Transverse colon (tissue), 4 donors: ENCODE measurements around the gene SCGB1C1. TPM values are rescaled to one million over a fixed set of nuclear protein-coding genes. Genes with fewer than 3 reads are reported as not detected.

Experiments used
- DNase-seq: peaks from one replicate; pipeline ENCODE4 v3.0.0-alpha.2; 2019
- H3K27ac ChIP-seq, 4 donors: fragments of 200-600 bp; sonication (generic); 2 replicates each; pipeline ENCODE4 v1.5.1; 2016 to 2018; ENCODE audit warnings: inconsistent platforms in 4 of 4
- H3K27me3 ChIP-seq: fragments of 200-600 bp; sonication (generic); 2 replicates; pipeline ENCODE4 v1.5.1; 2017; ENCODE audit warnings: inconsistent platforms
- H3K36me3 ChIP-seq, 4 donors: fragments of 200-600 bp; sonication (generic); 2 replicates each; pipeline ENCODE4 v1.5.1; 2017 to 2019; ENCODE audit warnings: inconsistent platforms in 4 of 4
- H3K4me1 ChIP-seq, 4 donors: fragments of 200-600 bp; sonication (generic); 2 replicates each; pipeline ENCODE4 v1.5.1; 2017 to 2020; ENCODE audit warnings: inconsistent platforms in 4 of 4
- H3K4me3 ChIP-seq, 4 donors: fragments of 200-600 bp; sonication (generic); 1 replicate in 1 of 4; 2 replicates in 3 of 4; pipeline versions ENCODE4 v1.5.1 to v1.6.1; 2017 to 2019; ENCODE audit warnings: inconsistent platforms in 4 of 4
- H3K9me3 ChIP-seq, 2 donors: fragments of 200-600 bp; sonication (generic); 2 replicates each; pipeline ENCODE4 v1.5.1; 2017 to 2019; ENCODE audit warnings: inconsistent platforms in 2 of 2
- CTCF ChIP-seq, 5 experiments: fragments of 200-600 bp in 3 of 5; fragments of 450-650 bp in 2 of 5; sonication (generic) in 3 of 5; IDR thresholded peaks; 1 replicate in 2 of 5; 2 replicates in 3 of 5; pipeline ENCODE4 v1.5.1; 2016 to 2017; ENCODE audit warnings: antibody characterized with exemption in 5 of 5, inconsistent platforms in 3 of 5, mild to moderate bottlenecking in 2 of 5, moderate library complexity in 1 of 5
- EP300 ChIP-seq: sonication (generic); formaldehyde crosslinking; IDR thresholded peaks from one replicate; pipeline ENCODE4 v1.6.1; 2017; ENCODE audit warnings: antibody characterized with exemption, low read depth
- POLR2A ChIP-seq: fragments of 450-650 bp; IDR thresholded peaks from one replicate; pipeline ENCODE4 v1.6.1; 2016; ENCODE audit warnings: antibody characterized with exemption, mild to moderate bottlenecking, moderate library complexity
- POLR2AphosphoS5 ChIP-seq, 3 donors: sonication (generic); formaldehyde crosslinking; IDR thresholded peaks; one replicate each; pipeline ENCODE4 v1.6.1; 2016; ENCODE audit warnings: antibody characterized with exemption in 3 of 3
- WGBS, 2 donors: methylation state at CpG; one replicate each; pipeline ENCODE4 v1.1.5; 2018; ENCODE audit warnings: low coverage in 1 of 2; 5-methylcytosine and 5-hydroxymethylcytosine counted together
- in situ Hi-C, 4 donors: fragments of 200-750 bp; cut with MboI; loops; one replicate each; pipeline versions ENCODE4 v1.15.0 to v1.15.1; 2017; ENCODE audit warnings: low sequenced_read_pairs in 3 of 4, low pct_ligation_motif_present in 1 of 4, low pct_unique_long_range_greater_than_20kb in 1 of 4
- intact Hi-C: fragments of 100-400 bp; cut with DNase I; formaldehyde crosslinking; loops from one replicate; pipeline ENCODE4 v1.15.1; 2023; ENCODE audit warnings: low total_unique reads
- total RNA-seq, 4 donors: library from RNA; depleted of rRNA; stranded (reverse); fragments of >200 nt; gene quantifications; one replicate each; pipeline ENCODE4 v1.1.0, GENCODE V29; 2016

SCGB1C1 gene
- total RNA-seq, 4 donors from 2014 or later = not detected

GRCh38 chr11:211741-212140 is 18.9 kb downstream of the SCGB1C1 start:
- Histone ChIP-seq H3K36me3 (peaks cover 0 to 37% (median 15%) of the 10 kb centered on the region in 4 donors), H3K27ac (no peak overlapping the region)
- WGBS, 2 donors = 80 to 86% methylated on average over 4 to 9 of the region's 9 CpGs

GRCh38 chr11:212150-213100 is 19.5 kb downstream of the SCGB1C1 start:
- intact Hi-C loops (no loop called here), in situ Hi-C loops (no loop called here)
- Histone ChIP-seq H3K36me3 (peaks cover 0 to 37% (median 15%) of the 10 kb centered on the region in 4 donors), H3K9me3 (no peaks in the 10 kb centered on the region), H3K4me3 (no peak overlapping the region), H3K27ac (no peak overlapping the region), H3K27me3 (no peaks in the 10 kb centered on the region), H3K4me1 (peaks cover 13 to 24% (median 18%) of the 10 kb centered on the region in 4 donors)
- TF ChIP-seq POLR2A (no peak), CTCF (IDR thresholded peaks at IDR 0.05) (no peak), EP300 (no peak), POLR2AphosphoS5 (IDR thresholded peaks at IDR 0.05) (no peak)
- WGBS, 2 donors = 86% methylated on average over 17 of the region's 17 CpGs; no CpG with 5 or more reads in 1 of the 2 donors
- no peak for DNase-seq

More at GRCh38 chr11:211741-212140, 18.9 kb downstream of the SCGB1C1 start:
- Histone ChIP-seq H3K4me1 (peaks cover 13 to 25% (median 18%) of the 10 kb centered on the region in 4 donors), H3K9me3 (no peaks in the 10 kb centered on the region), H3K27me3 (no peaks in the 10 kb centered on the region), H3K4me3 (no peak overlapping the region)
- in situ Hi-C loops (no loop called here), intact Hi-C loops (no loop called here)
- DNase-seq = no peak
- TF ChIP-seq EP300 (no peak), POLR2A (no peak), CTCF (IDR thresholded peaks at IDR 0.05) (no peak), POLR2AphosphoS5 (IDR thresholded peaks at IDR 0.05) (no peak)

- no peaks in the 10 kb centered on the region for H3K27me3 ChIP-seq
- peaks cover 13 to 20% (median 18%) of the 10 kb centered on the region in 4 donors for H3K4me1 ChIP-seq
- WGBS, 2 donors = 85% methylated on average over 4 of the region's 4 CpGs; no CpG with 5 or more reads in 1 of the 2 donors
- DNase-seq = no peak
- peaks cover 0 to 37% (median 15%) of the 10 kb centered on the region in 4 donors for H3K36me3 ChIP-seq
- in situ Hi-C loops (no loop called here), intact Hi-C loops (no loop called here)
- no peak overlapping the region for H3K4me3 ChIP-seq
- TF ChIP-seq POLR2A (no peak), EP300 (no peak), POLR2AphosphoS5 (IDR thresholded peaks at IDR 0.05) (no peak), CTCF (IDR thresholded peaks at IDR 0.05) (no peak)
- no peak overlapping the region for H3K27ac ChIP-seq
- no peaks in the 10 kb centered on the region for H3K9me3 ChIP-seq
Observed at GRCh38 chr11:213111-213510, 20.2 kb downstream of the SCGB1C1 start.

GRCh38 chr11:214083-214482 is 21.2 kb downstream of the SCGB1C1 start:
- Histone ChIP-seq H3K36me3 (peaks cover 0 to 37% (median 15%) of the 10 kb centered on the region in 4 donors), H3K4me3 (no peak overlapping the region), H3K27ac (no peak overlapping the region), H3K27me3 (no peaks in the 10 kb centered on the region), H3K9me3 (no peaks in the 10 kb centered on the region), H3K4me1 (peaks cover 13 to 18% (median 15%) of the 10 kb centered on the region in 4 donors)
- intact Hi-C loops = no loop called here
- in situ Hi-C loops = no loop called here
- DNase-seq = no peak
- TF ChIP-seq POLR2A = no peak
- TF ChIP-seq CTCF (IDR thresholded peaks at IDR 0.05) = no peak
- no peak for TF ChIP-seq POLR2AphosphoS5 (IDR thresholded peaks at IDR 0.05)
- TF ChIP-seq EP300 = no peak
- 91% methylated on average over 7 of the region's 7 CpGs; no CpG with 5 or more reads in 1 of the 2 donors for WGBS, 2 donors
